HepG2 (cell line): Measurements from ENCODE around the gene WDR86. TPM values are rescaled to one million over a fixed set of nuclear protein-coding genes. Genes with fewer than 3 reads are reported as not detected.

ENCODE experiments used
- ATAC-seq: fragments of 200-7000 bp; cut with Tn5 transposase; 3 replicates; pipeline ENCODE4 v1.9.1; 2020; ENCODE audit warnings: mild to moderate bottlenecking, moderate library complexity
- BruUV-seq: library from RNA; stranded (reverse); fragments of 400-500 nt; replicated peaks from 2 replicates; lab custom pipeline; 2021; lab: Mats Ljungman, UMichigan
- CTCF ChIA-PET: fragments of 300-600 bp; formaldehyde crosslinking; extraction: SDS; loops from one replicate; lab custom pipeline; 2021; ENCODE audit warnings: low total read pairs, inconsistent platforms, low intra/inter-chr PET ratio; lab: Yijun Ruan, JAX
- POLR2A ChIA-PET: fragments of 350-600 bp; sonication (Branson Sonifier 250); formaldehyde crosslinking; loops from one replicate; lab custom pipeline; 2020; ENCODE audit warnings: antibody characterized with exemption, inconsistent platforms; lab: Yijun Ruan, JAX
- DNase-seq: peaks from one replicate; pipeline ENCODE4 v3.0.0-alpha.2; 2015; ENCODE audit warnings: low spot score
- FAIRE-seq: peaks from 3 replicates; lab custom pipeline; 2011; peaks lifted over from hg19 to GRCh38; lab: Jason Lieb, UNC
- H2AFZ ChIP-seq: one replicate; pipeline ENCODE4 v1.6.1; 2011; ENCODE audit warnings: low read length, inconsistent platforms
- H3K27ac ChIP-seq: fragments of 300-600 bp; 3 replicates; pipeline ENCODE4 v1.8.0; 2011; ENCODE audit warnings: mixed run types, mild to moderate bottlenecking, mixed read lengths, low read length, inconsistent platforms; ENCODE audit not compliant: insufficient read depth; ENCODE audit errors: extremely low read length
- H3K27me3 ChIP-seq, 2 experiments: fragments of 200-600 bp in 1 of 2; 2 replicates in 1 of 2; 3 replicates in 1 of 2; pipeline versions ENCODE4 v1.6.0 to v1.8.0; 2011; ENCODE audit warnings: low read length in 2 of 2, mild to moderate bottlenecking in 2 of 2, moderate library complexity in 2 of 2, inconsistent platforms in 1 of 2; ENCODE audit not compliant: insufficient read depth in 2 of 2, control insufficient read depth in 1 of 2
- H3K36me3 ChIP-seq, 2 experiments: fragments of 200-600 bp in 1 of 2; replicated peaks in 1 of 2; 2 replicates in 1 of 2; 3 replicates in 1 of 2; pipeline versions ENCODE4 v1.5.1 to v1.8.0; 2011; ENCODE audit warnings: low read length in 2 of 2, inconsistent platforms in 1 of 2; ENCODE audit not compliant: insufficient read depth in 2 of 2, control insufficient read depth in 1 of 2
- H3K4me1 ChIP-seq: 2 replicates; pipeline ENCODE4 v1.5.1; 2012; ENCODE audit warnings: low read length, inconsistent platforms; ENCODE audit not compliant: insufficient read depth
- H3K4me2 ChIP-seq: 2 replicates; pipeline ENCODE4 v1.6.0; 2011; ENCODE audit warnings: low read depth, low read length, inconsistent platforms
- H3K4me3 ChIP-seq, 3 experiments: fragments of 200-600 bp in 1 of 3; sonication (generic), shearing (Covaris generic) in 1 of 3; replicated peaks in 1 of 3; 2 replicates each; pipeline ENCODE4 v1.5.1; 2011 to 2016; ENCODE audit warnings: low read length in 3 of 3, inconsistent platforms in 2 of 3, low read depth in 2 of 3, mild to moderate bottlenecking in 2 of 3, control low read depth in 1 of 3, mixed read lengths in 1 of 3; ENCODE audit not compliant: insufficient read depth in 1 of 3
- H3K79me2 ChIP-seq: one replicate; pipeline ENCODE4 v1.6.1; 2011; ENCODE audit warnings: low read length, inconsistent platforms; ENCODE audit not compliant: insufficient read depth
- H3K9ac ChIP-seq: 2 replicates; pipeline ENCODE4 v1.6.0; 2011; ENCODE audit warnings: mild to moderate bottlenecking, low read depth, low read length, inconsistent platforms; ENCODE audit not compliant: insufficient read depth
- H3K9me3 ChIP-seq: 2 replicates; pipeline ENCODE4 v1.5.1; 2012; ENCODE audit warnings: mild to moderate bottlenecking, low read length
- H4K20me1 ChIP-seq: 2 replicates; pipeline ENCODE4 v1.6.0; 2011; ENCODE audit warnings: inconsistent platforms, mild to moderate bottlenecking, low read length, moderate library complexity; ENCODE audit not compliant: insufficient read depth
- NKX3-1 ChIP-seq: sonication (generic); formaldehyde crosslinking; IDR thresholded peaks from 2 replicates; pipeline ENCODE4 v1.5.0; 2020; ENCODE audit warnings: missing genetic modification reagents
- XBP1 ChIP-seq: sonication (generic); formaldehyde crosslinking; IDR thresholded peaks from 2 replicates; pipeline ENCODE4 v1.5.0; 2020; ENCODE audit warnings: missing genetic modification reagents
- ZNF24 ChIP-seq: fragments of 450-650 bp; IDR thresholded peaks from 2 replicates; pipeline ENCODE4 v1.6.1; 2017; ENCODE audit warnings: antibody characterized with exemption, mild to moderate bottlenecking
- ZNF510 ChIP-seq: sonication (generic); formaldehyde crosslinking; IDR thresholded peaks from 2 replicates; pipeline ENCODE4 v1.4.0; 2020; ENCODE audit warnings: low read depth, mild to moderate bottlenecking, missing genetic modification reagents
- ZNF552 ChIP-seq: sonication (generic); formaldehyde crosslinking; IDR thresholded peaks from 2 replicates; pipeline ENCODE4 v1.9.0; 2022; ENCODE audit warnings: missing genetic modification reagents, mild to moderate bottlenecking, borderline replicate concordance
- ZNF572 ChIP-seq: sonication (generic); formaldehyde crosslinking; IDR thresholded peaks from 2 replicates; pipeline ENCODE4 v1.5.1; 2020; ENCODE audit warnings: mild to moderate bottlenecking, missing genetic modification reagents
- ZSCAN21 ChIP-seq: sonication (generic); formaldehyde crosslinking; IDR thresholded peaks from 2 replicates; pipeline ENCODE4 v1.8.0; 2022; ENCODE audit warnings: mild to moderate bottlenecking, missing genetic modification reagents, moderate library complexity, borderline replicate concordance
- WGBS: methylation state at CpG from one replicate; pipeline ENCODE4 v1.1.6; 2017; ENCODE audit warnings: low lambda C conversion rate; 5-methylcytosine and 5-hydroxymethylcytosine counted together
- in situ Hi-C: cut with HindIII; loops from 2 replicates; pipeline ENCODE4 v1.10.0; 2017; ENCODE audit warnings: low pct_unique_long_range_greater_than_20kb; ENCODE audit not compliant: extremely low pct_ligation_motif_present
- intact Hi-C: fragments of 100-400 bp; cut with micrococcal nuclease; formaldehyde crosslinking; loops from one replicate; pipeline ENCODE4 v1.10.0; 2022; ENCODE audit not compliant: unreplicated experiment
- polyA plus RNA-seq, 8 experiments: library from polyadenylated mRNA; depleted of rRNA in 3 of 8; stranded (reverse) in 7 of 8; unstranded in 1 of 8; fragments of >200 nt; fragmentation: Illumina TruSeq in 4 of 8; extraction: Trizol in 4 of 8; gene quantifications; 2 replicates each; pipeline versions ENCODE4 v1.2.1 to v1.2.3, GENCODE V29; 2011 to 2016; ENCODE audit warnings: low read depth in 4 of 8, missing spikeins in 1 of 8, mixed read lengths in 1 of 8; ENCODE audit not compliant: insufficient read depth in 1 of 8
- total RNA-seq, 5 experiments: library from RNA; depleted of rRNA; stranded (reverse); fragments of >200 nt; fragmentation: Illumina TruSeq; extraction: Trizol; gene quantifications; 2 replicates each; pipeline ENCODE4 v1.2.3, GENCODE V29; 2016; ENCODE audit warnings: low read depth in 1 of 5
- TF ChIP-seq, protein P1 (sequence below): sonication (generic); formaldehyde crosslinking; IDR thresholded peaks from 2 replicates; pipeline ENCODE4 v1.9.0; 2022; ENCODE audit warnings: missing genetic modification reagents, mild to moderate bottlenecking, borderline replicate concordance
- TF ChIP-seq, protein P2 (sequence below): sonication (generic); formaldehyde crosslinking; IDR thresholded peaks from 2 replicates; pipeline ENCODE4 v1.5.0; 2020; ENCODE audit warnings: mild to moderate bottlenecking, missing genetic modification reagents
- TF ChIP-seq, protein P3 (sequence below): IDR thresholded peaks from 2 replicates; pipeline ENCODE4 v1.6.1; 2016; ENCODE audit warnings: low read depth, missing genetic modification reagents, missing compliant biosample characterization

Gene WDR86
- total and polyA plus RNA-seq, 2 of the 13 experiments (the other 11 are each of a cell fraction or from before 2014, with no cell fraction given): 0.11 to 2.9 TPM

DNA sequence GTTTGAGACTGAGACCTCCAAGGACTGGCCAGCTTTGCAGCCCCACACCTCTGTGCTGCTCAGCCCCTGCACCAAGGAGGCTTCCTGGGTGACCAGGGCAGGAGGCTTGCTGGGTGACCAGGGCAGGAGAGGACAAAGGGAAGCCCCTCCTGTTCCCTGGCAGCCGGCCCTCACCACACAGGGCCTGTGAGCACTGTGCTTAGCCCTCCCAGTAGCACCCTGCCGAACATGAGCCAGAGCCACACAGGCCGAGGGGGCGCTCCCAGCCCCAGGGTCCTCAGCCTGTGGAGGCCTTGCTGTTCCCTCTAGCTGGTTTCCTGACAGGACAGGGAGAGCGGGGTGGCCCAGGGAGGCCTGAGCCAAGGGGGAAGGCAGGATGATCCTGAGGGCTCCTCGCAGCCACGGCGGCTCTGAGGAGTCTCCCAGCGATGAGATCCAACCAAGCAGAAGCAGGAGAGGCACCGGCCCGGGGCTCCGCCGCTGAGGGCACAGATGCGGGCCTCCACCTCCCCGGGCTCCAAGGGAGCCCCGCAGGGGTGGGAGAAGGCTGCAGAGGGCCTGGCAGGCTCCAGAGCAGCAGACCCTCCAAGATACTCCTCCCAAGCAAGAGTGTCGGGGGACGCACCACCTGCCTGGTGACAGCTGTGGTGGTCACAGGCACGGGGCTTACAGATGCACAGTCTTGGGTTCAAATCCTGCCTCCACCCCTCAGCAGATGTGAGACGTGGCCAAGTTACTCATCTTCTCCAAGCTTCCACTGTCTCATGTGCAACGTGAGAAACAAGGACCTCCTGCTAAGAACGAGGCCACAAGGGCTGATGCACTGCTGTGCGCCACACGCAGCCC is 22.5 kb downstream of the WDR86 start:
- peak; percentile 15; the same call in 2 of the 3 replicates for ATAC-seq
- intact Hi-C loops (no loop called here), in situ Hi-C loops (no loop called here)
- H3K36me3 ChIP-seq: no peaks in the 10 kb centered on the region
- POLR2A ChIA-PET: no interaction called here
- H3K27me3 ChIP-seq: peaks cover 23 to 95% of the 10 kb centered on the region in 2 experiments
- DNase-seq: no peak
- no peak overlapping the region for H3K9ac ChIP-seq
- H3K4me2 ChIP-seq: no peak overlapping the region
- H3K79me2 ChIP-seq: no peaks in the 10 kb centered on the region
- no peak for FAIRE-seq
- no peak overlapping the region for H3K4me3 ChIP-seq
- H3K9me3 ChIP-seq: no peaks in the 10 kb centered on the region
- TF ChIP-seq ZNF552 (CRISPR knock-in tag): no peak
- no peak for TF ChIP-seq ZNF572 (CRISPR knock-in tag)
- no peak for TF ChIP-seq ZSCAN21
- TF ChIP-seq, protein P1, sequence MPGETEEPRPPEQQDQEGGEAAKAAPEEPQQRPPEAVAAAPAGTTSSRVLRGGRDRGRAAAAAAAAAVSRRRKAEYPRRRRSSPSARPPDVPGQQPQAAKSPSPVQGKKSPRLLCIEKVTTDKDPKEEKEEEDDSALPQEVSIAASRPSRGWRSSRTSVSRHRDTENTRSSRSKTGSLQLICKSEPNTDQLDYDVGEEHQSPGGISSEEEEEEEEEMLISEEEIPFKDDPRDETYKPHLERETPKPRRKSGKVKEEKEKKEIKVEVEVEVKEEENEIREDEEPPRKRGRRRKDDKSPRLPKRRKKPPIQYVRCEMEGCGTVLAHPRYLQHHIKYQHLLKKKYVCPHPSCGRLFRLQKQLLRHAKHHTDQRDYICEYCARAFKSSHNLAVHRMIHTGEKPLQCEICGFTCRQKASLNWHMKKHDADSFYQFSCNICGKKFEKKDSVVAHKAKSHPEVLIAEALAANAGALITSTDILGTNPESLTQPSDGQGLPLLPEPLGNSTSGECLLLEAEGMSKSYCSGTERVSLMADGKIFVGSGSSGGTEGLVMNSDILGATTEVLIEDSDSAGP: no peak
- no peak for TF ChIP-seq ZNF24
- TF ChIP-seq, protein P2, sequence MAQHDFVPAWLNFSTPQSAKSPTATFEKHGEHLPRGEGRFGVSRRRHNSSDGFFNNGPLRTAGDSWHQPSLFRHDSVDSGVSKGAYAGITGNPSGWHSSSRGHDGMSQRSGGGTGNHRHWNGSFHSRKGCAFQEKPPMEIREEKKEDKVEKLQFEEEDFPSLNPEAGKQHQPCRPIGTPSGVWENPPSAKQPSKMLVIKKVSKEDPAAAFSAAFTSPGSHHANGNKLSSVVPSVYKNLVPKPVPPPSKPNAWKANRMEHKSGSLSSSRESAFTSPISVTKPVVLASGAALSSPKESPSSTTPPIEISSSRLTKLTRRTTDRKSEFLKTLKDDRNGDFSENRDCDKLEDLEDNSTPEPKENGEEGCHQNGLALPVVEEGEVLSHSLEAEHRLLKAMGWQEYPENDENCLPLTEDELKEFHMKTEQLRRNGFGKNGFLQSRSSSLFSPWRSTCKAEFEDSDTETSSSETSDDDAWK (CRISPR knock-in tag): no peak
- TF ChIP-seq, protein P3, sequence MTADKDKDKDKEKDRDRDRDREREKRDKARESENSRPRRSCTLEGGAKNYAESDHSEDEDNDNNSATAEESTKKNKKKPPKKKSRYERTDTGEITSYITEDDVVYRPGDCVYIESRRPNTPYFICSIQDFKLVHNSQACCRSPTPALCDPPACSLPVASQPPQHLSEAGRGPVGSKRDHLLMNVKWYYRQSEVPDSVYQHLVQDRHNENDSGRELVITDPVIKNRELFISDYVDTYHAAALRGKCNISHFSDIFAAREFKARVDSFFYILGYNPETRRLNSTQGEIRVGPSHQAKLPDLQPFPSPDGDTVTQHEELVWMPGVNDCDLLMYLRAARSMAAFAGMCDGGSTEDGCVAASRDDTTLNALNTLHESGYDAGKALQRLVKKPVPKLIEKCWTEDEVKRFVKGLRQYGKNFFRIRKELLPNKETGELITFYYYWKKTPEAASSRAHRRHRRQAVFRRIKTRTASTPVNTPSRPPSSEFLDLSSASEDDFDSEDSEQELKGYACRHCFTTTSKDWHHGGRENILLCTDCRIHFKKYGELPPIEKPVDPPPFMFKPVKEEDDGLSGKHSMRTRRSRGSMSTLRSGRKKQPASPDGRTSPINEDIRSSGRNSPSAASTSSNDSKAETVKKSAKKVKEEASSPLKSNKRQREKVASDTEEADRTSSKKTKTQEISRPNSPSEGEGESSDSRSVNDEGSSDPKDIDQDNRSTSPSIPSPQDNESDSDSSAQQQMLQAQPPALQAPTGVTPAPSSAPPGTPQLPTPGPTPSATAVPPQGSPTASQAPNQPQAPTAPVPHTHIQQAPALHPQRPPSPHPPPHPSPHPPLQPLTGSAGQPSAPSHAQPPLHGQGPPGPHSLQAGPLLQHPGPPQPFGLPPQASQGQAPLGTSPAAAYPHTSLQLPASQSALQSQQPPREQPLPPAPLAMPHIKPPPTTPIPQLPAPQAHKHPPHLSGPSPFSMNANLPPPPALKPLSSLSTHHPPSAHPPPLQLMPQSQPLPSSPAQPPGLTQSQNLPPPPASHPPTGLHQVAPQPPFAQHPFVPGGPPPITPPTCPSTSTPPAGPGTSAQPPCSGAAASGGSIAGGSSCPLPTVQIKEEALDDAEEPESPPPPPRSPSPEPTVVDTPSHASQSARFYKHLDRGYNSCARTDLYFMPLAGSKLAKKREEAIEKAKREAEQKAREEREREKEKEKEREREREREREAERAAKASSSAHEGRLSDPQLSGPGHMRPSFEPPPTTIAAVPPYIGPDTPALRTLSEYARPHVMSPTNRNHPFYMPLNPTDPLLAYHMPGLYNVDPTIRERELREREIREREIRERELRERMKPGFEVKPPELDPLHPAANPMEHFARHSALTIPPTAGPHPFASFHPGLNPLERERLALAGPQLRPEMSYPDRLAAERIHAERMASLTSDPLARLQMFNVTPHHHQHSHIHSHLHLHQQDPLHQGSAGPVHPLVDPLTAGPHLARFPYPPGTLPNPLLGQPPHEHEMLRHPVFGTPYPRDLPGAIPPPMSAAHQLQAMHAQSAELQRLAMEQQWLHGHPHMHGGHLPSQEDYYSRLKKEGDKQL (CRISPR knock-in tag): no peak
- TF ChIP-seq ZNF510: no peak
- no peak for TF ChIP-seq XBP1
- TF ChIP-seq NKX3-1 (CRISPR knock-in tag): no peak
- TF ChIP-seq, all 625 proteins: peak for 0
- H4K20me1 ChIP-seq: no peaks in the 10 kb centered on the region; the same call in 1 of the 2 replicates
- CTCF ChIA-PET: no interaction called here
- H3K4me1 ChIP-seq: no peaks in the 10 kb centered on the region
- H2AFZ ChIP-seq: no peak overlapping the region
- 50% methylated on average over 2 of the region's 24 CpGs for WGBS
- BruUV-seq: no TSS peak
- H3K27ac ChIP-seq: no peak overlapping the region
